Diencephalon (tissue), 1 donor: ENCODE results near the gene ICAM1. TPM values are rescaled to one million over a fixed set of nuclear protein-coding genes. Genes with fewer than 3 reads are reported as not detected.

ENCODE experiments used
- small RNA-seq: library from RNA; depleted of rRNA; stranded (forward); fragments of <200 nt; gene quantifications from one replicate; pipeline ENCODE3, GENCODE V24; 2014
- total RNA-seq: library from RNA; depleted of rRNA; stranded (reverse); fragments of >200 nt; gene quantifications from one replicate; pipeline ENCODE4 v1.2.3, GENCODE V29; 2014

ICAM1 gene, protein sequence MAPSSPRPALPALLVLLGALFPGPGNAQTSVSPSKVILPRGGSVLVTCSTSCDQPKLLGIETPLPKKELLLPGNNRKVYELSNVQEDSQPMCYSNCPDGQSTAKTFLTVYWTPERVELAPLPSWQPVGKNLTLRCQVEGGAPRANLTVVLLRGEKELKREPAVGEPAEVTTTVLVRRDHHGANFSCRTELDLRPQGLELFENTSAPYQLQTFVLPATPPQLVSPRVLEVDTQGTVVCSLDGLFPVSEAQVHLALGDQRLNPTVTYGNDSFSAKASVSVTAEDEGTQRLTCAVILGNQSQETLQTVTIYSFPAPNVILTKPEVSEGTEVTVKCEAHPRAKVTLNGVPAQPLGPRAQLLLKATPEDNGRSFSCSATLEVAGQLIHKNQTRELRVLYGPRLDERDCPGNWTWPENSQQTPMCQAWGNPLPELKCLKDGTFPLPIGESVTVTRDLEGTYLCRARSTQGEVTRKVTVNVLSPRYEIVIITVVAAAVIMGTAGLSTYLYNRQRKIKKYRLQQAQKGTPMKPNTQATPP
- total RNA-seq: 1.8 TPM

DNA sequence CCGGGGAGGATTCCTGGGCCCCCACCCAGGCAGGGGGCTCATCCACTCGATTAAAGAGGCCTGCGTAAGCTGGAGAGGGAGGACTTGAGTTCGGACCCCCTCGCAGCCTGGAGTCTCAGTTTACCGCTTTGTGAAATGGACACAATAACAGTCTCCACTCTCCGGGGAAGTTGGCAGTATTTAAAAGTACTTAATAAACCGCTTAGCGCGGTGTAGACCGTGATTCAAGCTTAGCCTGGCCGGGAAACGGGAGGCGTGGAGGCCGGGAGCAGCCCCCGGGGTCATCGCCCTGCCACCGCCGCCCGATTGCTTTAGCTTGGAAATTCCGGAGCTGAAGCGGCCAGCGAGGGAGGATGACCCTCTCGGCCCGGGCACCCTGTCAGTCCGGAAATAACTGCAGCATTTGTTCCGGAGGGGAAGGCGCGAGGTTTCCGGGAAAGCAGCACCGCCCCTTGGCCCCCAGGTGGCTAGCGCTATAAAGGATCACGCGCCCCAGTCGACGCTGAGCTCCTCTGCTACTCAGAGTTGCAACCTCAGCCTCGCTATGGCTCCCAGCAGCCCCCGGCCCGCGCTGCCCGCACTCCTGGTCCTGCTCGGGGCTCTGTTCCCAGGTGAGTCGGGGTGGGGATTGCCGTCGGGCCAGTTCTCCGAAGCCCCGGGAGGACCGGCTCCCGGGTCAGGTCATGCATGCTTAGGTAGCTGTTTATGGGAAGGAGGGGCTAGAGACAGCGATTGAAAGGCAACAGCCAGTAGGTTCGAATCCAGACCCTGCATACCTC is at the start of gene ICAM1:
TSS of gene ICAM1 (plus strand) at position 505 of the 779 bp plus-strand sequence. CDS start at position 545, 40 bp downstream.

DNA sequence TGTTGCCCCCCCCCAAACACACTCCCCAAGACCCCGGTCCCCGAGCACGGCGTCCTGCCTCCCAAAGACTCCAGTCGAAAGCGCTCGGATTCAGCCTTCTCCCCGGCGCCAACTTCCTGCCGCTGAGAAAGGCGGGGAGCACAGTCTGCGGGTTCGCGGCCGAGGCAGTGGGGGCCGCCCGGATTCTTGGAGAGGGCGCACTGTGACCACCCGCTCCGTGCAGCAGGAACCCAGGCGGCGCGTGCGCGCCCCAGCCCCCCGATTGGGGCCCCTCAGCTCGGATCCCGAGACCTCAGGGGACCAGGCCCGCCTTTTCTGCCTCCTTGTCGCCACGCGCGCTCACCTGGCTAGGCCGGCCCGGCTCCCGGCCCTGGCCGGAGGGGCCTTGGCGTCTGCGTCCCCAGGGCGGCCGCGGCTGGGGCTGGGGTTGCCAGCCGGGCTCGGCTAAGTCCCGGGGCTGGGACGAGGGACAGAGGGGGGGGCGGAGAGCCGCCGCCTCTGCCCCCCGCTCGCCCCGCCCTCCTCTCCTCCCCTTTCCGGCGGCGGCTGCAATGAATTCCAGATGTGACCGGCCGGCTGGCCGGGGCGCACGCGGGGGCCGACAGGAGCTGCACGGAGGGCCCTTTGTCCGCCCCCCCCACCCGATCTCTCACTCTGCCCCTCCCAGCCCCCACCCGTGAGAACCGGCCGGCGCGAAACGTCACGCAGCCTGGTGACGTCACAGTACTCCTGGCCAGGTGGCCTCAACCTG is 39.9 kb upstream of the ICAM1 start, which contains the start of gene S1PR2:
TSS of gene S1PR2 (minus strand) at position 471 of the 751 bp plus-strand sequence. CDS start 6,426 bp downstream, outside the sequence.

DNA sequence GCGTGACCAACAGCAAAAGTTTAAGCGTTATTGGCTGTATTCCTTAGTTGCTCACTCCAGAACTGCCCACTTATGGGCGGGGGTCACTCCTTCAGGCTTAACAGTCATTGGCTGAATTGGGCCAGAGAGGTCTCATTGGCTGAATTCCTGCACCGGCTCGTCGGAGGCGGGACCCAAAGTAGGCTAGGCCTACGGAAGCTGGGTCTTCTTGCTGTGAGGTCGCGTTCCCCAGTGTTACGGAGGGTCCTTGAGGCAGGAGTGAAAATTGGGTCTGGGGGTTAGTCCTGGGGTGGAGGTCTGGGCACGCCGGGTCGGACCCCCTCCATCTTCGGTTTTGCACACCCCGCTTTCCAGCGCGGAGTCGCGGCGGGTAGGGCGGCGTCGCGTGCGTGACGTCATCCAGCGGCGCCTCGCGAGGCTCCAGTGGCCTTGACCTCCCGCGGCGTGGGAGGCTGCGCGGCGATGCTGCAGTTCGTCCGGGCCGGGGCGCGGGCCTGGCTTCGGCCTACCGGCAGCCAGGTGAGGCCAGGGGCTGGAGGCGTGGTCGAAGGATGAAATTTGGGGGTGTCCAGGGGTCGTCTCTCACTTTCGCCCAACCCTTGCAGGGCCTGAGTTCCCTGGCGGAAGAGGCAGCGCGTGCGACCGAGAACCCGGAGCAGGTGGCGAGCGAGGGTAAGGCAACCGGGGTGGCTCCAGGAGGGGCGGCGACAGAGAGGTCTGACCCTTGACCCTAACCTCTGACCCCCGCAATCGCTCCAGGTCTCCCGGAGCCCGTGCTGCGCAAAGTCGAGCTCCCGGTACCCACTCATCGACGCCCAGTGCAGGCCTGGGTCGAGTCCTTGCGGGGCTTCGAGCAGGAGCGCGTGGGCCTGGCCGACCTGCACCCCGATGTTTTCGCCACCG is 18.9 kb upstream of the ICAM1 start, which contains the start of gene MRPL4:
TSS of gene MRPL4 (plus strand) at position 423 of the 903 bp plus-strand sequence. CDS start at position 463, 40 bp downstream.

DNA sequence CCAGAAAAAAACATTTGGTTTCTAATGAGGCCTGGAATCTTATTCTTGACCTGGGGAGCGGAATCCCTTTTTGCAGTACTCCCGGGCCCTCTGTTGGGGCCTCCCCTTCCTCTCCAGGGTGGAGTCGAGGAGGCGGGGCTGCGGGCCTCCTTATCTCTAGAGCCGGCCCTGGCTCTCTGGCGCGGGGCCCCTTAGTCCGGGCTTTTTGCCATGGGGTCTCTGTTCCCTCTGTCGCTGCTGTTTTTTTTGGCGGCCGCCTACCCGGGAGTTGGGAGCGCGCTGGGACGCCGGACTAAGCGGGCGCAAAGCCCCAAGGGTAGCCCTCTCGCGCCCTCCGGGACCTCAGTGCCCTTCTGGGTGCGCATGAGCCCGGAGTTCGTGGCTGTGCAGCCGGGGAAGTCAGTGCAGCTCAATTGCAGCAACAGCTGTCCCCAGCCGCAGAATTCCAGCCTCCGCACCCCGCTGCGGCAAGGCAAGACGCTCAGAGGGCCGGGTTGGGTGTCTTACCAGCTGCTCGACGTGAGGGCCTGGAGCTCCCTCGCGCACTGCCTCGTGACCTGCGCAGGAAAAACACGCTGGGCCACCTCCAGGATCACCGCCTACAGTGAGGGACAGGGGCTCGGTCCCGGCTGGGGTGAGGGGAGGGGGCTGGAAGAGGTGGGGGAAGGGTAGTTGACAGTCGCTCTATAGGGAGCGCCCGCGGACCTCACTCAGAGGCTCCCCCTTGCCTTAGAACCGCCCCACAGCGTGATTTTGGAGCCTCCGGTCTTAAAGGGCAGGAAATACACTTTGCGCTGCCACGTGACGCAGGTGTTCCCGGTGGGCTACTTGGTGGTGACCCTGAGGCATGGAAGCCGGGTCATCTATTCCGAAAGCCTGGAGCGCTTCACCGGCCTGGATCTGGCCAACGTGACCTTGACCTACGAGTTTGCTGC is 16.1 kb downstream of the ICAM1 start, which contains the start of gene ICAM4:
TSS of gene ICAM4 (plus strand) at position 153 of the 935 bp plus-strand sequence. CDS start at position 211, 58 bp downstream.

DNA sequence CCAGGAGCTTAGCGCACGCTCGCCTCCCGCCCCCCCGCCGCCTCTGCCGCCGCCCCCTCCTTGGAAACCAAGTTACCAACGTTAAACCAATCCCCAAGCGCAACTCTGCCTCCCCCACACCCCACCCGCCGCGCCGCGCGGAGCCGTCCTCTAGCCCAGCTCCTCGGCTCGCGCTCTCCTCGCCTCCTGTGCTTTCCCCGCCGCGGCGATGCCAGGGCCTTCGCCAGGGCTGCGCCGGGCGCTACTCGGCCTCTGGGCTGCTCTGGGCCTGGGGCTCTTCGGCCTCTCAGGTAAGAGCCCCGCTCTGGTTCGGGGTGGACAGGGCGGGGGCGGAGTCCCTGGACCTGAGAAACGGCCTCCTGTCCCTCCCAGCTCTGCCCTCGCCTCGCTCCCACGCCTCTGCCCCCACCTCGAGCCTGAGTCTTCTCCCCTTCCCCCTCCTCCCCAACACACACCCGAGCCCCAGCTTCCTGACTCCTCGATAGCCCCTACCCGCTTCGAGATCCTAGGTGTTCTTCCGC is 19.0 kb downstream of the ICAM1 start, which contains the start of gene ICAM5:
TSS of gene ICAM5 (plus strand) at position 117 of the 521 bp plus-strand sequence. CDS start at position 209, 92 bp downstream.

DNA sequence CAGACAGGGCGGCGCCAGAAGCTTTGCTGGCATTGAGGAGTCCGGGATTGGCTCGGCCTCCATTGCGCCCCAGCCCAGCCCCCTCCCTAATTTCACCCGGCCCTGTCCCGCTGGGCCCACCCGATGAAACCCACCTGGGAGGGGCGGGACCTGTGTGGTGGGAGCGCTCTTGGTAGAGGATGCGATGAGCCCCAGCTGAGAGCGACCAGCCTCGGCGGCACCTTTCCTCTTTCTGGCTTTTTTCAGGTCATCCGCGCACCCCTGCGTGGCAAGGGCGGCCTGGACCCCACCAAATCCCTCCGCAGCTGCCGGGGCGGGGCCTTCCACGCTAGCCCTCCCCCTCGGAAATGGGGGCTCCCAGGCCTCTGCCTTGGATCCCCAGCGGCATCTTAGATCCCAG is 38.5 kb downstream of the ICAM1 start, which contains the start of gene ZGLP1:
TSS of gene ZGLP1 (minus strand) at position 393 of the 400 bp plus-strand sequence.

DNA sequence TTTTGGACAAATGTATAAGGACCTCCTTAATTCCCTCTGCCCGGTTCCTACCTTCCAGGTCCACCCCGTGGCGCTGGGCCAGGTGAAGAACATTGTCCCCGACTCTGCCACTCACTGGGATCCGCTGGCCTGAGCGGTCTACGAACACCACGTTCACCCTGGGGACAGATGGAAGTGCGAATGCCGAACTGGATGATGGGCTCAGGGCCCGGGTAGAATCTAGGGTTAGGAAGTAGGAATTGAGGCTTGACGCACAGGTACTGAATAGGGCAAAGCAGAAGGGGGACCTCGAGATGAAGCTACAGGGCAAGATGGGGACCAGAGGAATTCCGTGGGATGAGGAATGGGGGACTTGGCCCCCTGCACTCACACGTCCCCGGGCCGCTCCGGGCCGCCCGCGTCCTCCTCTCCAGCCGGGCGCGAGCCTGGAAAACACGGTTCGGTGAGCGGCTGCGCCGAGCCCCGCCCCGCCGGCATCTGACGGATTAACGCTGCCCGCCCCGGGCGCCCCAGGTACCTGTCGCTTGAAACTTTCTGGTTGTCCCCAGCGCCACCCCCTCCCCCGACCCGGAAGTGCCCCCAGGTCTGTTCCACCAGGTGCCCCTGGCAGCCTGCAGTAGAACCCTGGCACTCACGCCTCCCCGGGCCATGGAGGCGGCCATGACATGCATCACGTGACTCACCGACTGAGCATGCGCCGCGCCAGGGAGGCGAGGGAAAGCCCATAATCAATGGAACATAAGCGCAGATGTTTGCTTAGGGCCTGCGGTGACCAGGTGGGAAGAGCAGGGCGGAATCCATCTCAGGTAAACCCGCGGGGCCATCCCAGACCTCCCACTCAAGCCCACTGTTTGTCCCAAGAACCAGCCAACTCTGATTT is 44.7 kb downstream of the ICAM1 start, which contains the start of gene FDX2:
TSS of gene FDX2 (minus strand) at position 681 of the 880 bp plus-strand sequence. CDS start at position 662, 19 bp downstream.

DNA sequence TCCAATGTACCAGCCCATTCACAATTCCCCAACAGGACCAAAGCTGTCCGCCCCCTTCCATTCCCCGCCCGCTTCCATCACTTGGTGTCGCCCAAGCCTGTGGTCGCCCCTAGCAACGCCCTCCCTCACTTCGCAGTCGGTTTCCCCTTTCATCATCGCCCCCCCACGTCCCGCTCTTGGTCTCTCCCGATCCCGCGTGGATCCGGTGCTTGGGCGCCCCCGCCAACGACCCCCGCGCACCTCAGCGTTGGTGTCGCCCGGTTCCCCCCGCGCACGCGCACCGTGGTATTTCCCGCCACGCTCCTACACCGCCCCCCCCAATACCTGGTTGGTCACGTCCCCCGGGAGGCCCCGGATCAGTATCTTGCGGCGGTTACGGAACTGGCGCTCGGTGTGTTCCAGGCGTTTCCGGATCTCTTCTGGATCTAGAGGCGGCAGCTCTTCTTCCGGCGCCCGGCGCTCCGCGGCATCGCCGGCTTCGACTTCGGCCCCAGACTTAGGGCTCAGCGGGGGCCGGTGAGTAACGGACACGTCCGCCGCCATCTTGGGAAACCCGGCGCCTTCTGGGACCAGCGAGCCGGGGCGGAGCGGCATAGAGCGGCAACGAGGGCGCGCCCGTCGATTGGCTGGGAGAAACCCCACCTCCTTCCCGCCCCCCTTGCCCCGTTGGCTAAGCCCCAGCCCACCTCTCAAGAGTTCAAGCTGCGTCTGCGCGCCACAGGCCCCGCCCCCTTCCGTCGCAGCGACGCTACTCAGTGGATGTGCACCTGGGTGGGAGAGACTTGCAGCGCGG is 62.2 kb downstream of the ICAM1 start, which contains the start of gene RAVER1:
TSS of gene RAVER1 (minus strand) at position 565 of the 793 bp plus-strand sequence. CDS start at position 543, 22 bp downstream.

Small RNA genes lying within 50 kb of the gene (small RNA-seq; reads per million reads assigned to genes)
- gene AC011511.1 (not detected), gene AC011511.4 (not detected), gene MIR4322 (not detected)

Other genes starting within 250 kb of the ICAM1 start
- 7.8 TPM for gene SHFL, start 184.8 kb upstream of the ICAM1 start, total RNA-seq
- 0.69 TPM for gene ANGPTL6, start 168.4 kb upstream of the ICAM1 start, total RNA-seq
- gene PPAN, start 164.8 kb upstream of the ICAM1 start, total RNA-seq: 18.5 TPM
- 6.5 TPM for gene P2RY11, start 159.4 kb upstream of the ICAM1 start, total RNA-seq
- 101 TPM for gene EIF3G, start 151.2 kb upstream of the ICAM1 start, total RNA-seq
- gene DNMT1, start 76.2 kb upstream of the ICAM1 start, total RNA-seq: 35.1 TPM
- 4.4 TPM for gene S1PR2, start 39.8 kb upstream of the ICAM1 start, total RNA-seq
- gene MRPL4, start 18.9 kb upstream of the ICAM1 start, total RNA-seq: 15.7 TPM
- 0.46 TPM for gene ICAM4, start 15.8 kb downstream of the ICAM1 start, total RNA-seq
- gene ICAM5, start 18.8 kb downstream of the ICAM1 start, total RNA-seq: 2.5 TPM
- gene ZGLP1, start 38.7 kb downstream of the ICAM1 start, total RNA-seq: 1.6 TPM
- 21.0 TPM for gene FDX2, start 44.9 kb downstream of the ICAM1 start, total RNA-seq
- gene RAVER1, start 62.4 kb downstream of the ICAM1 start, total RNA-seq: 4.8 TPM
- gene ICAM3, start 68.5 kb downstream of the ICAM1 start, total RNA-seq: 1.4 TPM
- 40.6 TPM for gene TYK2, start 109.5 kb downstream of the ICAM1 start, total RNA-seq
- 62.1 TPM for gene CDC37, start 132.4 kb downstream of the ICAM1 start, total RNA-seq
- gene PDE4A, start 149.4 kb downstream of the ICAM1 start, total RNA-seq: 9.0 TPM
- gene KEAP1, start 232.2 kb downstream of the ICAM1 start, total RNA-seq: 36.9 TPM
- gene S1PR5, start 246.3 kb downstream of the ICAM1 start, total RNA-seq: not detected